Stimulated activated CD4-positive, alpha-beta T cell treated with anti-CD3 and anti-CD28 coated beads, Interleukin-15, amount 100 ng/mL, for 48 hours (primary cell): ENCODE measurements around the gene ACAP3.
A peak's percentile ranks its signal among the peaks of the same experiment; 100 is the strongest.

Experiments
- DNase-seq, 2 donors: peaks; one replicate each; pipeline ENCODE4 v3.0.0-alpha.2; 2020; ENCODE audit warnings: low read depth in 2 of 2

The ACAP3 gene

GRCh38 chr1:1307923-1308755, at the start of gene ACAP3, which contains the start of gene PUSL1:
Gene ACAP3 (minus strand): TSS chr1:1307930. CDS start chr1:1307815, 115 bp downstream.
Gene PUSL1 (plus strand): TSS chr1:1308597. CDS start chr1:1308644, 47 bp downstream.
- DNase-seq, result peak; percentile 82 to 85

- DNase-seq, result no peak
Measured at GRCh38 chr1:1356796-1357401, 49.2 kb upstream of the ACAP3 start.

- DNase-seq, result no peak
Measured at GRCh38 chr1:1356166-1356795, 48.6 kb upstream of the ACAP3 start.

GRCh38 chr1:1355416-1355815, 47.7 kb upstream of the ACAP3 start:
- no peak for DNase-seq

GRCh38 chr1:1354271-1355247, 46.8 kb upstream of the ACAP3 start:
- DNase-seq, result no peak

GRCh38 chr1:1353389-1354151, 45.8 kb upstream of the ACAP3 start:
- no peak for DNase-seq

GRCh38 chr1:1352786-1353388, 45.2 kb upstream of the ACAP3 start:
- no peak for DNase-seq

- no peak for DNase-seq
Measured at GRCh38 chr1:1351511-1352427, 44.0 kb upstream of the ACAP3 start.

GRCh38 chr1:1349256-1350012, 41.7 kb upstream of the ACAP3 start, which contains the start of gene DVL1:
Gene DVL1 (minus strand): TSS chr1:1349418. CDS start chr1:1349065, 353 bp downstream.
- DNase-seq, result peak in 1 of 2 donors; percentile 55

- no peak for DNase-seq
Measured at GRCh38 chr1:1348420-1349255, 40.9 kb upstream of the ACAP3 start.

- no peak for DNase-seq
Measured at GRCh38 chr1:1347663-1348419, 40.1 kb upstream of the ACAP3 start.

GRCh38 chr1:1347026-1347595, 39.4 kb upstream of the ACAP3 start:
- no peak for DNase-seq

- no peak for DNase-seq
Measured at GRCh38 chr1:1346501-1346890, 38.8 kb upstream of the ACAP3 start.

GRCh38 chr1:1345860-1346500, 38.2 kb upstream of the ACAP3 start:
- no peak for DNase-seq

GRCh38 chr1:1345384-1345783, 37.7 kb upstream of the ACAP3 start:
- DNase-seq, result no peak
